Heart right ventricle (tissue), 16 donors: ENCODE results near the gene DROSHA. TPM values are rescaled to one million over a fixed set of nuclear protein-coding genes. Genes with fewer than 3 reads are reported as not detected.

Experiments used
- ATAC-seq, 8 donors: fragments of 200-7000 bp; cut with Tn5 transposase; one replicate each; pipeline ENCODE4 v1.9.1; 2020; ENCODE audit warnings: mild to moderate bottlenecking in 8 of 8, moderate library complexity in 8 of 8, moderate number of reproducible peaks in 1 of 8
- DNase-seq, 2 donors: peaks; one replicate each; pipeline ENCODE4 v3.0.0-alpha.2; 2020
- H3K27ac ChIP-seq, 10 donors: fragments of 200-600 bp; sonication (generic) in 2 of 10; one replicate each; pipeline versions ENCODE4 v1.5.0 to v1.8.0; 2020 to 2022; ENCODE audit warnings: mild to moderate bottlenecking in 3 of 10
- H3K27me3 ChIP-seq, 7 donors: fragments of 200-600 bp; one replicate each; pipeline ENCODE4 v1.8.0; 2021 to 2022; ENCODE audit warnings: mild to moderate bottlenecking in 2 of 7
- H3K36me3 ChIP-seq, 9 donors: fragments of 200-600 bp; sonication (generic) in 1 of 9; one replicate each; pipeline versions ENCODE4 v1.5.0 to v1.8.0; 2020 to 2022; ENCODE audit warnings: mild to moderate bottlenecking in 2 of 9
- H3K4me1 ChIP-seq, 9 donors: fragments of 200-600 bp; sonication (generic) in 1 of 9; one replicate each; pipeline versions ENCODE4 v1.5.0 to v1.8.0; 2020 to 2022; ENCODE audit warnings: mild to moderate bottlenecking in 4 of 9
- H3K4me3 ChIP-seq, 10 donors: fragments of 200-600 bp; sonication (generic) in 2 of 10; one replicate each; pipeline versions ENCODE4 v1.5.0 to v1.8.0; 2020 to 2022; ENCODE audit warnings: mild to moderate bottlenecking in 7 of 10, moderate library complexity in 2 of 10
- H3K9me3 ChIP-seq, 11 donors: fragments of 200-600 bp in 10 of 11; sonication (generic) in 2 of 11; one replicate each; pipeline versions ENCODE4 v1.5.0 to v1.8.0; 2013 to 2022; ENCODE audit warnings: mild to moderate bottlenecking in 2 of 11, control low read depth in 1 of 11, moderate library complexity in 1 of 11
- CTCF ChIP-seq, 9 donors: fragments of 200-600 bp; sonication (generic) in 2 of 9; IDR thresholded peaks; one replicate each; pipeline versions ENCODE4 v1.5.0 to v1.8.0; 2021 to 2022; ENCODE audit warnings: antibody characterized with exemption in 9 of 9, mild to moderate bottlenecking in 5 of 9, moderate library complexity in 1 of 9
- WGBS, 2 donors: extraction: QIAGEN DNeasy Blood & Tissue Kit; methylation state at CpG; one replicate each; pipeline ENCODE4 v1.1.7; 2013; ENCODE audit warnings: inconsistent platforms in 1 of 2; 5-methylcytosine and 5-hydroxymethylcytosine counted together
- intact Hi-C, 10 donors: fragments of 100-400 bp; cut with DNase I; formaldehyde crosslinking; loops; one replicate each; pipeline versions ENCODE4 v1.11.1 to v1.14.2; 2022
- polyA plus RNA-seq, 2 donors: library from polyadenylated mRNA; stranded (reverse); fragments of 200-250 nt; gene quantifications; one replicate each; pipeline ENCODE4 v1.2.3, GENCODE V29; 2013
- total RNA-seq, 10 donors: library from RNA; stranded (reverse); fragmentation: NEBNext Ultra II Directional in 3 of 10; extraction: Animal tissue kit (Norgen Biotek cat#: 25700) in 3 of 10; gene quantifications; one replicate each; pipeline versions ENCODE4 v1.2.1 to v1.2.4, GENCODE V29; 2021 to 2023
- donor health status: Arrhythmogenic right ventricular cardiomyopathy.
- donor health status: ischemic (EF 13 %, LVEDD 7.1; RV severe dilation, severe dysfunction).
- donor health status: healthy with polysubstance abuse.
- donor health status: DM: no; HTN: yes; CAD: no.
- donor health status: DM: no; HTN: no; CAD: no.
- donor health status: ischemic (EF 25% LVEDD 6.9; RV normal size, moderate dysfunction).
- donor health status: ischemic (EF 25% LVEDD 5.7; RV mildly dilated, moderate dysfunction).
- donor health status: healthy.
- donor health status: DM: yes; HTN: yes; CAD: no.
- donor health status: Ischemic cardiomyopathy.
- donor health status: ischemic (EF 35%, LVEDD 5.7; RV mildly dilated, moderate dysfunction).
- donor health status: nonischemic (EF 11% LVEDD 7.7; RV severe dilation, severe dysfunction).
- donor health status: DM: yes; HTN: yes; CAD: no.
- donor health status: PGD.
- donor health status: ischemic (EF 29% LVEDD 5.4; RV normal size, mild dysfunction).
- donor health status: nonischemic (EF 23%, LVEDD 6.1; RV moderate dilation, normal function).

The DROSHA gene
- total and polyA plus RNA-seq, 12 donors, result 29.8 to 47.6 (median 36.2) TPM

GRCh38 chr5:31465291-31465690 lies 66.6 kb downstream of the DROSHA start:
- WGBS, 2 donors, result 76 to 97% methylated on average over 1 of the region's 1 CpG
- intact Hi-C loops, result no loop called here
- ATAC-seq, result no peak

GRCh38 chr5:31464081-31464480 lies 67.8 kb downstream of the DROSHA start:
- TF ChIP-seq CTCF (IDR thresholded peaks at IDR 0.05), result no peak
- no peak for ATAC-seq
- H3K36me3 ChIP-seq, result peaks cover 0 to 91% (median 40%) of the 10 kb centered on the region in 9 donors
- peaks cover 0 to 4% (median 0%) of the 10 kb centered on the region in 11 donors for H3K9me3 ChIP-seq
- intact Hi-C loops, result no loop called here
- WGBS, 2 donors, result 90 to 95% methylated on average over 4 of the region's 4 CpGs
- no peak for DNase-seq
- no peaks in the 10 kb centered on the region for H3K4me1 ChIP-seq
- no peak overlapping the region for H3K4me3 ChIP-seq
- no peak overlapping the region for H3K27ac ChIP-seq
- H3K27me3 ChIP-seq, result no peaks in the 10 kb centered on the region

More at GRCh38 chr5:31465291-31465690, 66.6 kb downstream of the DROSHA start:
- H3K9me3 ChIP-seq, result peaks cover 0 to 4% (median 0%) of the 10 kb centered on the region in 11 donors
- TF ChIP-seq CTCF (IDR thresholded peaks at IDR 0.05), result no peak
- peaks cover 0 to 4% (median 0%) of the 10 kb centered on the region in 9 donors for H3K4me1 ChIP-seq
- H3K27me3 ChIP-seq, result no peaks in the 10 kb centered on the region
- no peak overlapping the region for H3K27ac ChIP-seq
- H3K36me3 ChIP-seq, result peaks cover 0 to 79% (median 40%) of the 10 kb centered on the region in 9 donors
- H3K4me3 ChIP-seq, result no peak overlapping the region
- DNase-seq, result no peak

- H3K27me3 ChIP-seq, result no peaks in the 10 kb centered on the region
- ATAC-seq (no peak), DNase-seq (no peak)
- no peaks in the 10 kb centered on the region for H3K4me1 ChIP-seq
- no peak overlapping the region for H3K4me3 ChIP-seq
- H3K27ac ChIP-seq, result no peak overlapping the region
- TF ChIP-seq CTCF (IDR thresholded peaks at IDR 0.05), result no peak
- H3K9me3 ChIP-seq, result peaks cover 0 to 4% (median 0%) of the 10 kb centered on the region in 11 donors
- H3K36me3 ChIP-seq, result peaks cover 0 to 98% (median 40%) of the 10 kb centered on the region in 9 donors
- WGBS, 2 donors, result 87 to 97% methylated on average over 2 of the region's 2 CpGs
- intact Hi-C loops, result no loop called here
Measured at GRCh38 chr5:31463351-31463750, 68.5 kb downstream of the DROSHA start.

GRCh38 chr5:31459594-31459993 lies 72.3 kb downstream of the DROSHA start:
- WGBS, 2 donors, result 98 to 99% methylated on average over 3 of the region's 3 CpGs
- Histone ChIP-seq H3K9me3 (peaks cover 0 to 20% (median 10%) of the 10 kb centered on the region in 11 donors), H3K4me3 (no peak overlapping the region), H3K27me3 (no peaks in the 10 kb centered on the region), H3K4me1 (no peaks in the 10 kb centered on the region), H3K27ac (no peak overlapping the region), H3K36me3 (peaks cover 0 to 98% (median 45%) of the 10 kb centered on the region in 9 donors)
- intact Hi-C loops, result no loop called here
- no peak for TF ChIP-seq CTCF (IDR thresholded peaks at IDR 0.05)
- no peak for ATAC-seq
- DNase-seq, result no peak
